ENCODE data around the gene IFITM10.
"Not testable (repeated sequence)": the region's sequence is repeated elsewhere in the genome, so short reads cannot be mapped to it uniquely, and the experiment has no call there.

Gene IFITM10

DNA sequence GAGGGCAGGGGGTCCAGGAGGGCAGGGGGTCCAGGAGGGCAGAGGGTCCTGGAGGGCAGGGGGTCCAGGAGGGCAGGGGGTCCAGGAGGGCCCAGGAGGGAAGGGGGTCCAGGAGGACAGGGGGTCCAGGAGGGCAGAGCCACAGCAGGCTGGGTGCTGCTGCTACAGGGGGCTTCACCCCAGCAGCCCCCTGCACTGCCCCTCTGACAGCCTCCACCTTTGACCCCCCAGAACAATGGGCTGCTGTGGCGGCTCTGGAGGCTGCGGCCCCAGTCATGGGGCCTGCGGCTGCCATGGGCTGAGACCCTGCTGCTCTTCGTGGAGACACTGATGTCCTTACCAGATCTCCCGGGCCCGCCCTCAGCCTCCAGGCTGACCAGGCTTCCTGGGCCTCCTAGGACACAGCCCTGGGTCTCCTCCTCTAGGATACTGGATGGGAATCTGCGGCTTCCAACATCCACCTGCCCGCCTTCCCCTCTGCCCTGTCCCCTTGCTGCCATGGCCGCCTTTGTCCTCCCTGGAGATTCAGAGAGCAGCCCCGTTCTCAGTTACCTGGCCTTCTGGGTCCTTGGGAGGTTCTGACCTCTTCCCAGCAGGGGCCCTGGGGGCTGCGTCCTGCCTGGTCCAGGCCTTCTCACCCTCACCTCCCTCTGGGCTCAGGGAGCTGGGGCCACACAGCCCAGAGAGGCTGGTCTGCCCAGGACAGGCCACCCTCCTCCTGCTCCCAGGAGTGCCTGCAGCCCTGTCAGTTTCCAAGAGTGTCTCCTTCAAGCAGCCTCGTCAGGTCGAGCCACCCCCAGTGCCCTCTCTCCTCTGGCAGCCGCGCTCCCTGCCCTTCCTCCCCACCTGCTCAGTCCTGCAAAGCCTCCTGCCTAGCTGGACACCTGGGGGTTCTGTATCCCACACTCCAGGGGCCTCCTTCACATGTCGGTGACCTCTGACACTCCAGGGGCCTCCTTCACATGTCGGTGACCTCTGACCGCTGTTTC lies 65.2 kb downstream of the IFITM10 start:
- not testable (repeated sequence) for H3K36me3 ChIP-seq (ENCODE audit: insufficient read depth); H3K9ac ChIP-seq; H3K27ac ChIP-seq; H3K4me2 ChIP-seq; H3K4me1 ChIP-seq (ENCODE audit: low read depth, poor library complexity, severe bottlenecking); H3K4me3 ChIP-seq (IDR thresholded peaks at IDR 0.05; ENCODE audit: insufficient read depth, low read depth, low read length); H3K79me2 ChIP-seq (ENCODE audit: insufficient read depth, low read depth); H4K20me1 ChIP-seq (ENCODE audit: insufficient read depth); H2AFZ ChIP-seq (ENCODE audit: low read depth)
- H3K27me3 ChIP-seq (ENCODE audit: insufficient read depth, low read depth), result peaks cover 55% of the 10 kb centered on the region

DNA sequence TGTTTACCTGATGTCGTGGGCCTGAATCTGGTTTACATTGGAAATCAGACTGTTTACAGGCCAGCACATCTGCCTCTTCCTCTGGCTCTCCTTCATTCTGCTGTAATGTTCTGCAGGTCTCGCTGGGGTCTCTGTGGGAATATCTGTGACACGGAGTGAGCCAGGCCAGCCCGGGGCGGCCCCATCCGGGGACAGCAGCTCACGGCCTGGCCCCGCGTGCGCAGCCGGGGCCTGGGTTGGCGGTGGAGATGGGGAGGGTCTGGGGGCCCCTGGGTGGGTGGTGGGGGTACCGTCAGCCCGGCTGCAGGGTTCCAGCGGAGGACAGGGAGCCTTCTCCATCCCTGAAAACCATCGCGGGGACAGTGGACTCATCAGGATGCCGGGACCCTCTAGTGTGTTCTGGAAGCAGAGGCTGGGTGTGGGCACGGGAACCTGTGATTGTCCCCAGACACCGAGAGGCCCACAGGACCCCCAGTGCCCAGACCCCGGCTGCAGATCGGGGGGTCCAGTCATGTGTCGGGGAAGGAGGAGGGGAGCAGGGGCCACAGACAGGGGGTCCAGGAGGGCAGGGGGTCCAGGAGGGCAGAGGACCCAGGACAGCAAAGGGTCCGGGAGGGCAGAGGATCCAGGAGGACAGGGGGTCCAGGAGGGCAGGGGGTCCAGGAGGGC lies 66.4 kb downstream of the IFITM10 start:
- H3K4me3 ChIP-seq (IDR thresholded peaks at IDR 0.05; ENCODE audit: insufficient read depth, low read depth, low read length); H2AFZ ChIP-seq (ENCODE audit: low read depth); H3K27ac ChIP-seq; H3K36me3 ChIP-seq (ENCODE audit: insufficient read depth); H3K9ac ChIP-seq; H4K20me1 ChIP-seq (ENCODE audit: insufficient read depth); H3K4me1 ChIP-seq (ENCODE audit: low read depth, poor library complexity, severe bottlenecking); H3K4me2 ChIP-seq; H3K79me2 ChIP-seq (ENCODE audit: insufficient read depth, low read depth): not testable (repeated sequence)
- peaks cover 57% of the 10 kb centered on the region for H3K27me3 ChIP-seq (ENCODE audit: insufficient read depth, low read depth)

DNA sequence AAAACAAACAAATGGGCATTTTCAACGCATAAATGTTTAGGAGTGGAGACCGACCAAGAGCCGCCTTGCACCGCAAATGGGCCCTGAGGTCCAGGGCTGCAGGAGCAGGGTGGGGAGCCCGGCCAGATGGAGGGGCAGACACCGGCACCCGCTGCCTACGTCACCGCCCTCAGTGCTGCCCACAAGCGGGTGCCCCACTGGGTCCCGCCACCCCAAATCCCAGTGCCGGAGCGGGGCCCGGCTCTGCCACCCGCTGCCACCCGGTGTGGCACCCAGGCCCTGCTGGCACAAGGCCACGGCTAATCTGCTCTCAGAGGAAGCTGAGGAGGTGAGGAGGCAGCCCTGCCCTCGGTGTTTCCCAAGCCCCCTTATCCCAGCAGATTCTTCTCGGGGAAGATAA lies 67.2 kb downstream of the IFITM10 start:
- H4K20me1 ChIP-seq (ENCODE audit: insufficient read depth); H3K4me2 ChIP-seq; H3K36me3 ChIP-seq (ENCODE audit: insufficient read depth); H3K9ac ChIP-seq; H3K79me2 ChIP-seq (ENCODE audit: insufficient read depth, low read depth); H2AFZ ChIP-seq (ENCODE audit: low read depth); H3K4me1 ChIP-seq (ENCODE audit: low read depth, poor library complexity, severe bottlenecking); H3K27ac ChIP-seq; H3K4me3 ChIP-seq (IDR thresholded peaks at IDR 0.05; ENCODE audit: insufficient read depth, low read depth, low read length): not testable (repeated sequence)
- H3K27me3 ChIP-seq (ENCODE audit: insufficient read depth, low read depth), result peaks cover 56% of the 10 kb centered on the region
